ENCODE data around the gene GALNT2.
A peak's percentile ranks its signal among the peaks of the same experiment; 100 is the strongest.

The GALNT2 gene

DNA sequence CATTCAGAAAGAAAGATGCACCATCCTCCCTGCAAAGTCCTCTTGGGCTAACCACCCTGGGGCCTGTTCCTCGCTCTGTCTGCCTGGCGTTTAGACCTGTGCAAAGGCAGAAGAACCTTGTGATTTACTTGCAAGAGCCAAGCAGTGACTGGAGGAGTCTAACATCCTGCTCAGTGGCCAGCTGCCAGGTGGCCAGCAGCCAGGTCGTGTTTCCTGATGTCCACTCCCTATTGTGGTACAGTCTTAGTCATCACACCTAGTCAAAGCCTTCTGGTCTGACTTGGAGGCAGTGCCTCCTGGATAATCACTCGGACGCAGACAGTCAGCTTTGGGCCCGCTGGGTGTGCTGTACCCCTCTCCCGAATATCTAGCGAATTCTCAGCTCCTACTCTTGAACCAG is 241.0 kb downstream of the GALNT2 start:
- FAIRE-seq (no peak), DNase-seq (ENCODE audit: insufficient read length, low spot score) (peak; percentile 57)

DNA sequence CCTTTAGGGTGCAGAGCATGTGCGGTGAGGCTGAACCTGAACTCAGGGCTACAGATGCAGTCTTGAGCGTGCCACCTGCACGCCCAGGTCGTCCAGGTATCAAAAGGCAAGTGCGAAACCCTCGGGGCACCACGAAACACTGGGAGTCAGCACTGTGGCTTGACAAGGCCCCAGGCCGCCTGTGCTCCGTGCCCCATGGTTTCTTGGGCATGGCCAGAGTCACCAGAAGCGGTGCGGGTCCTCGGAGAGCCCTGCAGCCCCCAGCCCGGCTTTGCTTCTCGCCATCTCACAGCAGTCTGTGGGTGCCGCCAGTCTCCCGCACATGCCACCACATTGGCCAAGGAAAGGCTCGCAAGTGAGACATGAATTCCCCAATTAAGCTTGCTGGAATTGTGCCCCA is 241.8 kb downstream of the GALNT2 start:
- FAIRE-seq: no peak
- DNase-seq (ENCODE audit: insufficient read length, low spot score): no peak

GRCh38 chr1:230309646-230310177 is 242.7 kb downstream of the GALNT2 start:
- DNase-seq (ENCODE audit: insufficient read length, low spot score) (no peak), FAIRE-seq (no peak)

GRCh38 chr1:230310381-230311163 is 243.5 kb downstream of the GALNT2 start:
- peak; percentile 52 for FAIRE-seq
- DNase-seq (ENCODE audit: insufficient read length, low spot score): peak; percentile 87

GRCh38 chr1:230312676-230313075 is 245.6 kb downstream of the GALNT2 start:
- no peak for FAIRE-seq

DNA sequence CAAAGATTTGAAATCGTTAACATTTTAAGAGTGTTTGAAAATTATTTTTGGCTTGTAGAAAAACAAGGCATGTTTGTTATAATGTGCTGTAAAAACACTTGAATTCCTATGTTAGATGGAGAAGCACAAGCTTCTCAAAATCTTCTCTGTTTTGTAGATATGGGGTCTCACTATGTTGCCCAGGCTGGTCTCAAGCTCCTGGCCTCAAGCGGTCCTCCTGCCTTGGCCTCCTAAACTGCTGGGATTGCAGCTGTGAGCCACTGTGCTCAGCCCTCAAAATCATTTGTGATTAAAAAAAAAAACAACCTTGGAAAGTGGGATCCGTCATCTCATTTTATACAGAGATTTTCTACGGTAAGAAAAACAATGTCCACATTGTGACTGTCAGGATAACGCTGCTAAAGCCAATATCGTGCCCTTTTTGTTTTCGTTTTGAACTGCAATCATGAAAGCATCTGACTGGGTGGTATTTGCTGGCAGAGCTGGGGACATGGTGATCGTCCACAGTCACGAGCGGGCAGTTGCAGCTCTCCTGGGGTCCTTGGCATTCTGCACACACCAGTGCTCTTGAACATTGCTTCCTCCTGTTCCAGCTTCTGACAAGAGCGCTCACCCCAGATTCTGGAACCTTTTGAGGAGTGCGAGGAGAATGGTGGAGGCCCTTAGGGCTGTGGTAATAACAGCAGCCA is 246.6 kb downstream of the GALNT2 start:
- DNase-seq (ENCODE audit: insufficient read length, low spot score) (no peak), FAIRE-seq (no peak)

More at GRCh38 chr1:230312676-230313075, 245.6 kb downstream of the GALNT2 start:
- no peak for DNase-seq (ENCODE audit: insufficient read length, low spot score)

GRCh38 chr1:230314142-230314470 is 247.1 kb downstream of the GALNT2 start:
- DNase-seq (ENCODE audit: insufficient read length, low spot score) (no peak), FAIRE-seq (no peak)

GRCh38 chr1:230315099-230315498 is 248.1 kb downstream of the GALNT2 start:
- no peak for DNase-seq (ENCODE audit: insufficient read length, low spot score)
- no peak for FAIRE-seq

DNA sequence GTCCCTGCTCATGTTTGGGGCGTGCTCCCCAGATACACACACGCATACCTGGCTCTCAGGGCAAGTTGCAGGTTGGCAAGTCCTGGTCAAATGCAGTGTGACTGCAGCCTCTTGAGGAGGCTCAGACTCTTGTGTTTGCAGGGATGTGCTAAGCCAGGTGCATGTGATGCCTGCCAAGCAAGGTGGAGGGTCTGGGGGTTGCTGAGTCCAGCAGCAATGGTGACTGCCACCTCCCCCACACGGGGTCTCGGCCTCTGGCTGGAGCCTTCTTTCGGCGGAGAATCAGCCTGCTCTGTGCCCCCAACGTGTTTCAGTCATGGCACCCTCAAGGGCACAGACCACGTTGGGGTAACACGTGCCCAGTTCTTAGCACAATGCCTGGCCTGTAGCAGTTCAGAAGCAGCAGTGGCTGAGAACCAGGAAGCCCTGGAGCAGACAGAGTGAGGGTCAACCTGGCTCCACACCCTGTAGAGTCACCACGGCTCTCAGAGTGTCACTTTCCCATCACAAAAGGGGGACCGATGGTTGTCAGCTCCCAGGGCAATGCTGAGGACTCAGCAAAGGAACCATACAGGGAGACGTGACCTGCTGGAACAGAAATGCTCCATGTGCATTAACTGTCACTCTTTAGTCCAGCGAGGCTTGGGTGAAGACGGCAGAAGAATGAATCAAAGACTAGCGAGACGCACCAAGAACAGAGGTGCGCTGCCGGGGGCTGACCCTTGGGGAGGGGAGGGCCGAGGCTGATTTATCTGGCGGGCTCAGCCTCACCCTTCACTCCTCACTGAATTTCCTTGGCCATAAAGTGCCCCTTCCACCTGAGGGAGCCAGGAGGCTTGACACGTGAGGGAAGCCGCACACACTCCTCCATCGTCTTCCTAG is 250.1 kb downstream of the GALNT2 start:
- FAIRE-seq (no peak), DNase-seq (ENCODE audit: insufficient read length, low spot score) (no peak)

- no peak for FAIRE-seq
- no peak for DNase-seq (ENCODE audit: insufficient read length, low spot score)
These were observed 251.1 kb downstream of the GALNT2 start for GRCh38 chr1:230317823-230318819.

- FAIRE-seq: no peak
These were observed 252.1 kb downstream of the GALNT2 start for GRCh38 chr1:230319014-230319747.

GRCh38 chr1:230320804-230321203 is 253.8 kb downstream of the GALNT2 start:
- no peak for DNase-seq (ENCODE audit: insufficient read length, low spot score)
- FAIRE-seq: no peak

More at GRCh38 chr1:230319014-230319747, 252.1 kb downstream of the GALNT2 start:
- DNase-seq (ENCODE audit: insufficient read length, low spot score): no peak

DNA sequence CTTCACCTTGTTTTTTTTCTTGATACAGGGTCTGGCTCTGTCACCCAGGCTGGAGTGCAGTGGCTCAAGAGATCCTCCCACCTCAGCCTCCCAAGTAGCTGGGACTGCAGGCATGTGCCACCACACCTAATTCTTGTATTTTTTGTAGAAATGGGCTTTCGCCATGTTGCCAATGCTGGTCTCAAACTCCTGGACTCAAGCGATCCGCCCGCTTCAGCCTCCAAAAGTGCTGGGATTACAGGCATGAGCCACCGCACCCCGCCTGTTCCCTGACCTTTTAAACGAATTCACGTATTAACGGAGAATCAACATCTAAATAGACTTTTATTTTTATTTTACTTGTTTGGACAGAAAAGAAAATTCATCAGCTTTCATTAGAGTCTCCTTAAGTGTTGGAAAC is 254.3 kb downstream of the GALNT2 start:
- FAIRE-seq: no peak
- DNase-seq (ENCODE audit: insufficient read length, low spot score): no peak

- no peak for DNase-seq (ENCODE audit: insufficient read length, low spot score)
These were observed 254.8 kb downstream of the GALNT2 start for GRCh38 chr1:230321741-230322420.

GRCh38 chr1:230322421-230322756 is 255.4 kb downstream of the GALNT2 start:
- FAIRE-seq (no peak), DNase-seq (ENCODE audit: insufficient read length, low spot score) (no peak)

More at GRCh38 chr1:230321741-230322420, 254.8 kb downstream of the GALNT2 start:
- no peak for FAIRE-seq

DNA sequence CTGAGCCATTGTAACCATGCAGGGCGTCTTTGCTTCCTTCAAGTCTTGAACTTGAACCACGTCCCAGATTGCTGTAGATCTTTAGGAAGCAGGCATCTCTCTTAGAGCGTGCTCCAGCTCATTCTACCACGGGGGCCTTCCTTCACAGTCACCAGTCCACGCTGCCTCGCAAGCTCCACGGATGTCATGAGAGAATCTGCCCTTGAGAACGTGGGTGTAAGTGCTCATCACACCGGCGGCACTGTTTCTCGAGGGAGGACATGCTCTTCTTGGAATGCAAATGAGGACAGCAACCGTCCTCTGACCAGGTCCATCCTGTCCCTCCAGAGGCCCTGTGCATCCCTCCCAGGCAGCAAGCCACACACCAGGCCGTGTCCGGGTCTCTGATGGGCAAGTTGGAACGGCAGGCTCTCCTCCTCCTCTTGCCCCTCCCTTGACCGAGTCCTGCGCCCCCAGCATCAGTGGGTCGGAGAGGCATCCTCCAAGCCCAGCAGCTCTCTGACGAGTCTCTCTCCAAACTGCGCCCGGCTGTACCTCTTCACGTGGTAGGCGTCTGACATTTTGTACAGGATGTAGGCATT is 256.0 kb downstream of the GALNT2 start:
- DNase-seq (ENCODE audit: insufficient read length, low spot score): no peak
- FAIRE-seq: no peak

DNA sequence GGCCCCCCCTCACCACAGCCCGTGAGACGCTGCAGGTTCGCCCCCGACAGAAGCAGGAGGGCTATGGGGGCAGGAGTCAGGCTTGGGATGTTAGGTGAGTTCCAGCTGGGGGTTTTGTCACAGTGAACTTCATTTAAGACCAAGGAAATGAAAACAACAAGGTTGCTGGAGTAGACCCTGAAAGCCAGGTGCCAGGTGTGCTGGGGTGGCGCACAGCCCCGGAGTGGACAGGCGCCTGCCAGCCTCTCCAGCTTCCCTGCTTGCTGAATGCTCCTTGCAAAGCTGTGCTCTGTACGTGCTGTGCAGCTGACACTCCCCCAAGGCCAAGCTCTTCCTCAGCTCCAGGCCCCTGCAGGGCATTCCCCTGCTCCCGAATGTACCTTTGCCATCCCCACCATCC is 256.6 kb downstream of the GALNT2 start:
- no peak for DNase-seq (ENCODE audit: insufficient read length, low spot score)
- no peak for FAIRE-seq
